HL-60/S4 (cell line): ENCODE data around the gene SLC8A3.
"Not testable (repeated sequence)": the region's sequence is repeated elsewhere in the genome, so short reads cannot be mapped to it uniquely, and the experiment has no call there.

Experiments
- in situ Hi-C: fragments of 300-500 bp; cut with MboI; formaldehyde crosslinking; loops from 2 replicates; pipeline ENCODE4 v1.14.3; 2022; ENCODE audit warnings: low sequenced_read_pairs

The SLC8A3 gene

GRCh38 chr14:70188659-70189455 lies at the start of gene SLC8A3:
SLC8A3 (minus strand) TSS chr14:70188951; CDS start chr14:70168422, 20,529 bp downstream.
- in situ Hi-C loops: no loop called here

GRCh38 chr14:70237710-70238109 lies 49.0 kb upstream of the SLC8A3 start:
- in situ Hi-C loops: no loop called here

- in situ Hi-C loops: no loop called here
Observed at GRCh38 chr14:70234066-70234950, 45.6 kb upstream of the SLC8A3 start.

GRCh38 chr14:70231756-70232544 lies 43.2 kb upstream of the SLC8A3 start:
- in situ Hi-C loops: not testable (repeated sequence)

GRCh38 chr14:70229877-70230640 lies 41.3 kb upstream of the SLC8A3 start:
- in situ Hi-C loops: not testable (repeated sequence)

- in situ Hi-C loops: no loop called here
Observed at GRCh38 chr14:70213721-70214282, 25.1 kb upstream of the SLC8A3 start.

- in situ Hi-C loops: no loop called here
Observed at GRCh38 chr14:70212752-70213151, 24.0 kb upstream of the SLC8A3 start.

GRCh38 chr14:70208380-70208779 lies 19.6 kb upstream of the SLC8A3 start:
- in situ Hi-C loops: no loop called here

GRCh38 chr14:70203686-70204085 lies 14.9 kb upstream of the SLC8A3 start:
- in situ Hi-C loops: no loop called here

- in situ Hi-C loops: no loop called here
Observed at GRCh38 chr14:70201994-70202393, 13.2 kb upstream of the SLC8A3 start.

- in situ Hi-C loops: no loop called here
Observed at GRCh38 chr14:70193396-70193795, 4.6 kb upstream of the SLC8A3 start.

GRCh38 chr14:70192915-70193314 lies 4.2 kb upstream of the SLC8A3 start:
- in situ Hi-C loops: no loop called here

GRCh38 chr14:70190156-70190555 lies 1.4 kb upstream of the SLC8A3 start:
- in situ Hi-C loops: no loop called here

GRCh38 chr14:70189456-70190077 lies 816 bp upstream of the SLC8A3 start:
- in situ Hi-C loops: no loop called here

- in situ Hi-C loops: no loop called here
Observed at GRCh38 chr14:70188322-70188658, 461 bp downstream of the SLC8A3 start.

GRCh38 chr14:70186900-70187451 lies 1.8 kb downstream of the SLC8A3 start:
- in situ Hi-C loops: no loop called here

- in situ Hi-C loops: no loop called here
Observed at GRCh38 chr14:70183991-70184390, 4.8 kb downstream of the SLC8A3 start.

GRCh38 chr14:70181276-70181675 lies 7.5 kb downstream of the SLC8A3 start:
- in situ Hi-C loops: no loop called here

GRCh38 chr14:70180718-70181117 lies 8.0 kb downstream of the SLC8A3 start:
- in situ Hi-C loops: no loop called here
